Chondrocyte (in vitro differentiated cells): Measurements from ENCODE around the gene PNN. TPM values are rescaled to one million over a fixed set of nuclear protein-coding genes. Genes with fewer than 3 reads are reported as not detected.
A peak's percentile ranks its signal among the peaks of the same experiment; 100 is the strongest.

Experiments used
- DNase-seq: peaks from one replicate; pipeline ENCODE4 v3.0.0; 2021; ENCODE audit warnings: mixed read lengths, low spot score
- H3K27ac Mint-ChIP-seq: one replicate; pipeline ENCODE4 v1.8.0; 2021; ENCODE audit warnings: mild to moderate bottlenecking, moderate library complexity, mixed read lengths; ENCODE audit not compliant: unreplicated experiment
- H3K27me3 Mint-ChIP-seq: 2 replicates; pipeline ENCODE4 v1.8.0; 2021; ENCODE audit warnings: low read depth, mixed read lengths
- H3K36me3 Mint-ChIP-seq: 2 replicates; pipeline ENCODE4 v1.8.0; 2021; ENCODE audit warnings: low read depth, mixed read lengths
- H3K4me1 Mint-ChIP-seq: 2 replicates; pipeline ENCODE4 v1.8.0; 2021; ENCODE audit warnings: low read depth, mild to moderate bottlenecking, mixed read lengths
- H3K4me3 Mint-ChIP-seq: one replicate; pipeline ENCODE4 v1.8.0; 2021; ENCODE audit warnings: mild to moderate bottlenecking, moderate library complexity, mixed read lengths; ENCODE audit not compliant: unreplicated experiment
- H3K9me3 Mint-ChIP-seq: 2 replicates; pipeline ENCODE4 v1.8.0; 2021; ENCODE audit warnings: low read depth, mixed read lengths
- CTCF ChIP-seq: fragments of 200-600 bp; sonication (generic); IDR thresholded peaks from 2 replicates; pipeline ENCODE4 v1.5.0; 2021; ENCODE audit warnings: antibody characterized with exemption, mild to moderate bottlenecking, moderate library complexity
- total RNA-seq: library from RNA; stranded (reverse); gene quantifications from 3 replicates; pipeline ENCODE4 v1.2.1, GENCODE V29; 2021

PNN gene
- total RNA-seq, 1 donor from 2014 or later = 45.3 TPM

DNA sequence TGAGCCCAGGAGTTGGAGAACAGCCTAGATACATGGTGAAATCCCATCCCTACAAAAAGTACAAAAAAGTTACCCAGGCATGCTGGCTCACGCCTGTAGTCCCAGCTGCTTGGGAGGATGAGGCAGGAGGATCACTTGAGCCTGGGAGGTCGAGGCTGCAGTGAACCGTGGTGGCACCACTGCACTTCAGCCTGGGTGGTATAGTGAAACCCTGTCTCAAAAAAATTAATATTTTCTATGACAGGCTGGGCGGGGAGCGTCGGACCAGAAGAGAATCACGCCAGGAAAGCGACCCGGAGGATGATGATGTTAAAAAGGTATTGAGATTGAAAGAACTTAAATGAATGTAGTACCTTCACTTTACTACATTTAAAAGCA lies 2.1 kb downstream of the PNN start:
- Mint-ChIP-seq H3K4me3 (peak overlapping the region; percentile 28), H3K36me3 (peaks cover 26% of the 10 kb centered on the region), H3K9me3 (no peaks in the 10 kb centered on the region), H3K27me3 (no peaks in the 10 kb centered on the region), H3K4me1 (peaks cover 31% of the 10 kb centered on the region), H3K27ac (peak overlapping the region; percentile 54)
- DNase-seq = no peak
- TF ChIP-seq CTCF = no peak

DNA sequence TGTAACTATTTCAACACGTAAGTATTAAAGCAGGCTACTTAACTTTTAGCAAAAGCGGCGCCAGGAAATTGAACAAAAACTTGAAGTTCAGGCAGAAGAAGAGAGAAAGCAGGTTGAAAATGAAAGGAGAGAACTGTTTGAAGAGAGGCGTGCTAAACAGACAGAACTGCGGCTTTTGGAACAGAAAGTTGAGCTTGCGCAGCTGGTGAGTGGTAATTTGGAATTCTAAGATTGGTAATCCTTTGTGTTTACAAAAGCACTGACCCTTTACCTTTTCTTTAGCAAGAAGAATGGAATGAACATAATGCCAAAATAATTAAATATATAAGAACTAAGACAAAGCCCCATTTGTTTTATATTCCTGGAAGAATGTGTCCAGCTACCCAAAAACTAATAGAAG lies 4.0 kb downstream of the PNN start:
- peaks cover 30% of the 10 kb centered on the region for H3K4me1 Mint-ChIP-seq
- H3K4me3 Mint-ChIP-seq = no peak overlapping the region
- no peaks in the 10 kb centered on the region for H3K9me3 Mint-ChIP-seq
- no peak overlapping the region for H3K27ac Mint-ChIP-seq
- peaks cover 37% of the 10 kb centered on the region for H3K36me3 Mint-ChIP-seq
- no peak for TF ChIP-seq CTCF
- no peaks in the 10 kb centered on the region for H3K27me3 Mint-ChIP-seq
- DNase-seq = no peak

- H3K27me3 Mint-ChIP-seq = no peaks in the 10 kb centered on the region
- TF ChIP-seq CTCF = no peak
- peaks cover 24% of the 10 kb centered on the region for H3K4me1 Mint-ChIP-seq
- H3K27ac Mint-ChIP-seq = no peak overlapping the region
- H3K9me3 Mint-ChIP-seq = no peaks in the 10 kb centered on the region
- H3K36me3 Mint-ChIP-seq = peaks cover 41% of the 10 kb centered on the region
- H3K4me3 Mint-ChIP-seq = no peak overlapping the region
- no peak for DNase-seq
Measured at GRCh38 chr14:39180553-39180952, 5.5 kb downstream of the PNN start.

GRCh38 chr14:39181026-39181692 lies 6.1 kb downstream of the PNN start:
- H3K36me3 Mint-ChIP-seq = peaks cover 38% of the 10 kb centered on the region

GRCh38 chr14:39181693-39182047 lies 6.6 kb downstream of the PNN start:
- DNase-seq = no peak
- Mint-ChIP-seq H3K4me3 (no peak overlapping the region), H3K27ac (no peak overlapping the region), H3K27me3 (no peaks in the 10 kb centered on the region), H3K9me3 (no peaks in the 10 kb centered on the region), H3K4me1 (peaks cover 14% of the 10 kb centered on the region), H3K36me3 (peaks cover 38% of the 10 kb centered on the region)
- TF ChIP-seq CTCF = no peak

More at GRCh38 chr14:39181026-39181692, 6.1 kb downstream of the PNN start:
- no peak for TF ChIP-seq CTCF
- Mint-ChIP-seq H3K27ac (no peak overlapping the region), H3K9me3 (no peaks in the 10 kb centered on the region), H3K27me3 (no peaks in the 10 kb centered on the region), H3K4me3 (no peak overlapping the region), H3K4me1 (peaks cover 18% of the 10 kb centered on the region)
- no peak for DNase-seq
